Right forelimb (tissue), 1 donor: ENCODE data around the gene ZNF813.
"Not testable (repeated sequence)": the region's sequence is repeated elsewhere in the genome, so short reads cannot be mapped to it uniquely, and the experiment has no call there.

Experiments
- DNase-seq: peaks from one replicate; pipeline ENCODE4 v3.0.0-alpha.2; 2018

The ZNF813 gene

DNA sequence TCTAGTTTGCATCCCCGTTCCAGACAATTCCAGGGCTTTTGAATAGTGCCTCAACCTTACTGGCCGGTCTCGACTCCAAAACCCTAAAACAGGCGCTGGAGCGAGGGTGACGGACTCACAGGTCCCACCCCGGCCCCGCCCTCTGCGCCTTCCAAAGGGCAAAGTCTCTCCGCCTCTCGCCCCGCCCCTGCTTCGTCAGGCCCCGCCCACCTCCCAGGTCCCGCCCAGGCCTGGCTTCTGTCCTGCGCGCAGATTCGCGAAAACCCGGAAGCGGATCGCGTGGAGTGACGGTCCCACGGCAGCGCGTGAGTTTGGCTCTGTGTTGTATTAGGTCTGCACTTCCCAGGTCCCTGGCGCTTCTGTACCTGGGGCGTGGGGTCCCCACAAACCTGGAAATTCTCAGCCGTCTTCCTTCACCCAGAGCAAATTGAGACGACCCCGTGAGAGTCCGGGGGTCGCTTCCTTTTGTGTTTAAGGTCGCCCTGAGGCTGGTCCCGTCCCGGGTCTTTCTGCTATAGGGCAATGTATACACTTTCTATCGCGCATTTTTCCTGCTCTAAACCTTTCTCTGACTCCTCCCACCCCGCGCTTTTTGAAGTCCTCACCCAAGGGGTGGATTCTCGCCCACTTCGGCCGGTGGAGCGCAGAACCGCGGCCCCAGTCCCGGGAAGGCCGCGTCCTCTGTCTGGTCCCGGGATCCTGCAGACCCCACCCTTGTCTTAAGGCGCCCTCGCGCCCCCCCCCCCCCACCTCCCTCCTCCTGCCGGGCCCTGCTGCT is at the start of gene ZNF813:
ZNF813 (plus strand) TSS at position 249 of the 778 bp plus-strand sequence. CDS start 16,090 bp downstream, outside the sequence.
- DNase-seq, result peak; percentile 93

DNA sequence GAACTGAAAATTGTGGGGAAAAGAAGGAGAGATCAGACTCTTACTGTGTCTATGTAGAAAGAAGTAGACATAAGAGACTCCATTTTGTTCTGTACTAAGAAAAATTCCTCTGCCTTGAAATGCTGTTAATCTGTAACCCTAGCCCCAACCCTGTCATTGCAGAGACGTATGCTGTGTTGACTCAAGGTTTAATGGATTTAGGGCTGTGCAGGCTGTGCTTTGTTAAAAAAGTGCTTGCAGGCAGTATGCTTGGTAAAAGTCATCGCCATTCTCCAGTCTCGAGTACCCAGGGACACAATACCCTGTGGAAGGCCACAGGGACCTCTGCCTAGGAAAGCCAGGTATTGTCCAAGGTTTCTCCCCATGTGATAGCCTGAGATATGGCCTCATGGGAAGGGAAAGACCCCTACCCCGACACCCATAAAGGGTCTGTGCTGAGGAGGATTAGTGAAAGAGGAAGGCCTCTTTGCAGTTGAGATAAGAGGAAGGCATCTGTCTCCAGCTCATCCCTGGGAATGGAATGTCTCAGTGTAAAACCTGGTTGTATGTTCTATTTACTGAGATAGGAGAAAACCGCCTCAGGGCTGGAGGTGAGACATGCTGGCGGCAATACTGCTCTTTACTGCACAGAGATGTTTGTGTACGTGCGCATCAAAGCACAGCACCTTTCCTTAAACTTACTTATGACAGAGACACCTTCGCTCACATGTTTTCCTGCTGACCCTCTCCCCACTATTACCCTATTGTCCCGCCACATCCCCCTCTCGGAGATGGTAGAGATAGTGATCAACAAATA is 46.8 kb upstream of the ZNF813 start:
- DNase-seq, result not testable (repeated sequence)

DNA sequence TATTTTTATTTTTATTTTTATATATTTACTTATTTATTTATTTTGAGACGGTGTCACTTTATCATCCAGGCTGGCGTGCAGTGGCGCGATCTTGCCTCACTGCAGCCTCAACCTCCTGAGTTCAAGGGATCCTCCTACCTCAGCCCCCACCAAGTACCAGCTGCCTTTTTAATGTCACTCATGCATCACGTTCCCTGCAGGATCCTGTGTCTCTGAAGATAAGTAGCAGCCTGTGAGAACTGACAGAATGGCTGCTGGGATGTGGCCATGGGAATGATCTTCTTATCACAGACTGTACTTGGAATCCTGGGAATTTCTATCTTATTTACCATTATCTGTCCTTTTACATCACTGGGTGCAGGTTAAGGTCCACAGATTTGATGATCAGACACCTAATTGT is 45.0 kb upstream of the ZNF813 start:
- no peak for DNase-seq

DNA sequence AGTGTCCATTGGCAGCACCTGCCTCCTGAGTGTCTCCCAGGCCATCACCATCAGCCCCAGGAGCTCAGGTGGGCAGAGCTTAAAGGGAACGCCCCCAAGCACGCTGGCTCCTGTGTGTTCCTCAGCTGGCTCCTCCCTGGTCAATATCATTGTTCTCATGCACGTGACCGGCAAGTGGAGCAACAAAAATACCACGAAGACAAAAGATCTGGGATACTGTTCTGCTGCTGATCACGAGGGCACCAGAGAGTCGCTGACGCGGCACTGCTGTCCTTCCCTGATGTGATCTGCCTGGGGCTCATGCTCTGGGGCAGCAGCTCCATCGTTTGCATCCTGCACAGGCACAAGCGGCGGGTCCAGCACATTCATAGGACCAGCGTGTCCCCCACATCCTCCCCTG is 44.5 kb upstream of the ZNF813 start:
- not testable (repeated sequence) for DNase-seq

DNA sequence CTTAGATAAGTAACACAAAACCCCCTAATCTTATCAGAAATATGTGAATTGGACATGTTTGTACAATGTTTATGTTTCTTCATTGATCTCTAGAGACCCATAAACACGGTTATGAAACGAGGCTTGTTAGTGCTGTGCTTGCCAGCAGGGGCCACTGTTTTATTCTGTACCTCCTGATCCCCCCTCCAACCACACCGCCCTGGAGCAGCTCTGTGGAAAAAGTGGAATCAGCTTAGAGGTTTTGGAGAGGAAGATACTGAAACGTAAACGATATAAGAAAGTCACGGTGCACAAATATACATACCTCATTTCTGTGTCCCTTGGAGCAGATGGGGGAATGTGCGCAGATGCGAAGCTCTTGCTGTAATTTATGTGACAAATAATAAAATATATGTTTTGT is 43.9 kb upstream of the ZNF813 start:
- DNase-seq, result not testable (repeated sequence)

DNA sequence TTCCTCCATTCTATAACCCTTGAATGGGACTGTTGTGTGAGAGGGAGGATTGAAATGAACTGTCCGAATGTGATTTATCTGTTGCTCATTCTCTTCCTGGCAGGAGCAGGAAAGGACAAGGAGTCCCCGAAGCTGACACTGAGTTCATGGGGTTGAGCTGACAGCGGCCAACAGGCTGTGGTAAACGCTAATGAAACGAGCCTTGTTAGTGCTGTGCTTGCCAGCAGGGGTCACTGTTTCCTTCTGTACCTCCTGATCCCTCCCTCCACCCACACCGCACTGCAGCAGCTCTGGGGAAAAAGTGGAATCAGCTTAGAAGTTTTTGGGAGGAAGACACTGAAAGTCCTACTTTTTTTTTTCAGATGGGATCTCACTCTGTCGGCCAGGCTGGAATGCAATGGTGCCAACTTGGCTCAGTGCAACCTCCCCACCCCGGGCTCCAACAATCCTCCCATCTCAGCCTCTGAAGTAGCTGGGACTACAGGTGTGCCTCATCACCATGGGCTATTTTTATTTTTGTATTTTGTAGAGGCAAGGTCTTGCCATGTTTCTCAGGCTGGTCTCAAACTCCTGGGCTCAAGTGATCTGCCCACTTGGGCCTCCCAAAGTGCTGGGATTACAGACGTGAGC is 42.5 kb upstream of the ZNF813 start:
- DNase-seq, result peak; percentile 67

DNA sequence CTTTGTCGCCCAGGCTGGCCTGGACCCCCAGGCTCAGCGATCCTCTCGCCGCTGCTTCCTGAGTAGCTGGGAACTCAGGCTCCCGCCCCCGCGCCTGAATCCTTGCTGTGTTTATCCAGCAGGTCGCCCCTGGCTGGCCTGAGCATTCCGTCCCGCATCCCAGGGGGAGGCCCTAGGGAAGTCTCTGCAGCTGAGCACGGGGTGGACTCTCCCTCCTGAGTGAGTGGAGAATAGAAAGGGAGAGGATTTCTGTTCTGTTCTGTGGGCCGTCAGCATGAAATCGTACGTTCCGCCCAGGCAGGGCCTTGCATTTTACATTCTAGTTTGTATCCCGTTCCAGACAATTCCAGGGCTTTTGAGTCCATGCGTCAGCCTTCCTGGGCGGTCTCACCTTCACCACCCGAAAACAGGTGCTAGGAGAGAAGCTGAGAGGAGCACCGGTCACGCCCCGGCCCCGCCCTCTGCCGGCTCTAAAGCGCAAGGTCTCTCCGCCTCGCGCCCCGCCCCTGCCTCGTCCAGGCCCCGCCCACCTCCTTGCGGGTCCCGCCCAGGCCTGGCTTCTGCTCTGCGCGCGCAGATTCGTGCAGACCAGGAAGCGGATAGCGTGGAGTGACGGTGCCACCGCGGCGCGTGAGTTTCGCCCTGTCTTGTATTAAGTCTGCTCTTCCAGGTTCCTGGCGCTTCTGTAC is 36.0 kb upstream of the ZNF813 start, which contains the start of gene ZNF761:
ZNF761 (plus strand) TSS at position 586 of the 689 bp plus-strand sequence. CDS start 15,285 bp downstream, outside the sequence.
- DNase-seq, result peak; percentile 96

DNA sequence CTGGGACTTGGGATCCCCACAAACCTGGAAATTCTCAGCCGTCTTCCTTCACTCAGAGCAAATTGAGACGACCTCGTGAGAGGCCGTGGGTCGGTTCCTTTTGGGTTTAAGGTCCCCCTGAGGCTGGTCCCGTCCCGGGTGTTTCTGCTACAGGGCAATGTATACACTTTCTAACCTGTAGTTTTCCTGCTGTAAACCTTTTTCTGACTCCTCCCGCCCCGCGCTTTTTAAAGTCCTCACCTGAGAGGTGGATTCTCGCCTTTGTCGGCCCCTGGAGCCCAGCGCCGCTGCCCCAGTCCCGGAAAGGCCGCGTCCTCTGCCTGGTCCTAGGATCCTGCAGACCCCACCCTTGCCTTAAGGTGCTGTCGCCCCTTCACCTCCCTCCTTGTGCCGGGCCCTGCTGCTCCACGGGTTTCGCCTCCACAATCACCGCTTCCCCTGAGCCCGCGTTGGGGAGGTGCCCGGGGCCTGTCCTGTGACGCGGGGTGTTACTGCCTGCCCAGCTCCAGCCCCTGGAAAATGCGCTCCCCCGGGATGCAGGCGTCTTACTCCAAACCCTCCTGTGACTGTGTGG is 35.4 kb upstream of the ZNF813 start:
- DNase-seq, result peak; percentile 50

DNA sequence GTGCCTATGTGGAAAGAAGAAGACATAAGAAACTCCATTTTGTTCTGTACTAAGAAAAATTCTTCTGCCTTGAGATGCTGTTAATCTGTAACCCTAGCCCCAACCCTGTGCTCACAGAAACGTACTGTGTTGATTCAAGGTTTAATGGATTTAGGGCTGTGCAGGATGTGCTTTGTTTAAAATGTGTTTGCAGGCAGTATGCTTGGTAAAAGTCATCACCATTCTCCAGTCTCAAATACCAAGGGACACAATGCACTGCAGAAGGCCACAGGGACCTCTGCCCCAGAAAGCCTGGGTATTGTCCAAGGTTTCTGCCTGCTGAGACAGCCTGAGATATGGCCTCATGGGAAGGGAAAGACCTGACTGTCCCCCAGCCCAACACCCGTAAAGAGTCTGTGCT is 23.7 kb upstream of the ZNF813 start:
- DNase-seq, result not testable (repeated sequence)

DNA sequence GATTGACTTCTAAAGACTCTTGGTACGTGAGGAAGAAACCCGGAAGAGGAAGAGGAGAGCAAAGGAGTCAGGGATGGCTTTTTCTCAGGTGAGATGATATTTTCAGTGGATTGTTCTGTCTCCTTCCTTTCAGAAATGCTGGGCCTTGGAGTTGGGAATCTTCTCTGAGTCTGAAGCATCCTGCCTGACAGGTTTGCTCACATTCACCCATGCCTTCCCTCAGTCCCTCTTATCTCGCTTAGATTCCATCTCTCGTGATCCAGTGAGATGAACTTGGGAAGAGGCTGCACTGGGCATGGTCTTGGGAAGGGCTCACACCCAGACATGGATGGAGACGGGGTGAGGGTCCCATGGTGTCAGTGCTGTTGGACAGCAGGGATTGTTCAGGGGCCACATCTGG is 20.3 kb upstream of the ZNF813 start:
- not testable (repeated sequence) for DNase-seq

DNA sequence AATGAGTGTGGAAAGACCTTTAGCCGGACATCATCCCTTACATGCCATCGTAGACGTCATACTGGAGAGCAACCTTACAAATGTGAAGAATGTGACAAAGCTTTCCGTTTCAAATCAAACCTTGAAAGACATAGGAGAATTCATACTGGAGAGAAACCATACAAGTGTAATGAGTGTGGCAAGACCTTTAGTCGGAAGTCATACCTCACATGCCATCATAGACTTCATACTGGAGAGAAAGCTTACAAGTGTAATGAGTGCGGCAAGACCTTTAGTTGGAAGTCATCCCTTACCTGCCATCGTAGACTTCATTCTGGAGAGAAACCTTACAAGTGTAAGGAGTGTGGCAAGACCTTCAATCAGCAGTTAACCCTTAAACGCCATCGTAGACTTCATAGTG is 11.7 kb upstream of the ZNF813 start:
- no peak for DNase-seq

DNA sequence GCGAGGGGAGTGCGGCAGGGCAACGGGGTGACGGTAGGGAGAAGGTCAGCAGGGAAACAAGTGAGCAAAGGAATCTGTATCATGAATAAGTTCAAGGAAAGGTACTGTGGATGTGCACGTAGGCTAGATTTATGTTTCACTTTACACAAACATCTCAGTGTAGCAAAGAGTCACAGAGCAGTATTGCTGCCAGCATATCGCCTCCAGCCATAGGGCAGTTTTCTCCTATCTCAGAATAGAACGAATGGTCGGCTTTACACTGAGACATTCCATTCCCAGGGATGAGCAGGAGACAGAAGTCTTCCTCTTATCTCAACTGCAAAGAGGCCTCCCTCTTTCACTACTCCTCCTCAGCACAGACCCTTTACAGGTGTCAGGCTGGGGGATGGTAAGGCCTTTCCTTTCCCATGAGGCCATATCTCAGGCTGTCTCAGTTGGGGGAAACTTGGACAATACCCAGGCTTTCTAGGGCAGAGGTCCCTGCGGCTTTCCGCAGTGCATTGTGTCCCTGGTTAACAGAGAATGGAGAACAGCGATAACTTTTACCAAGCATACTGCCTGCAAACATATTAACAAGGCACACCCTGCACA is 7.3 kb upstream of the ZNF813 start:
- DNase-seq, result not testable (repeated sequence)

DNA sequence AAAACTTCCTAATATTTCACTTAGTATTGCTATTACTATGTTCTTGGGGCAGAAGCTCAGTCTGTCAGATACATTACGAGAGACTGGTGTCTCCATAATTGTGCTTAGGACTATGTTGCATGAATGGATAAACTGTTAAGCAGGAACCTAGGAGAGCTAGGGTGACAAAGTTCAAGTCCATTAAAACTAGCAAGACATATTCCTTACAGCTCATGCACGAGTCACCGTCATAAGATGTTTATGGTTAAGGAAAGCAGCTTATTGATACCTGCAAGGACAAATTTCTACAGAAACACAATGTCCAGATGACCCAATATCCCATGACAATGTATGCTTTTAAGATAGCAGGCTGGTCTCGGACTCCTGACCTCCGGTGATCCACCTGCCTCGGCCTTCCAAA is 5.7 kb upstream of the ZNF813 start:
- no peak for DNase-seq

DNA sequence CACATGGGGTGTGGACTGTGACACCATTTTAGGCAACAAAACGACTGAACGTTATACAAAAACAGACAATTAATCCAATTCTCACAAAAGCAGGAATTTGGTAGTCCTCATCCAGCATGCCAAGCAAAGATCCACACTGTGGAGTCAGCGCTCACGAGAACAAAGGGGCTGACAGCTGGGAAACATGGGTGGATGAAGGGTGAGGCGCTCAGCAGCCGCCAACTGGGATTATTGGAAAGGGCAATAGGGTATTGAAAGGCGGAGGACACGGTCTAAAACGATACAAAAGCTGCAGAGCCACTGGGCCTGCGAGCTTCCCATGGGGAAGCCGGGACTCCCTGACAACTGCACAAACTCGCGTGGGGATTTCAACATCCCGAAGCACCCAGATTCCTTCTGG is 4.7 kb upstream of the ZNF813 start:
- DNase-seq, result no peak

DNA sequence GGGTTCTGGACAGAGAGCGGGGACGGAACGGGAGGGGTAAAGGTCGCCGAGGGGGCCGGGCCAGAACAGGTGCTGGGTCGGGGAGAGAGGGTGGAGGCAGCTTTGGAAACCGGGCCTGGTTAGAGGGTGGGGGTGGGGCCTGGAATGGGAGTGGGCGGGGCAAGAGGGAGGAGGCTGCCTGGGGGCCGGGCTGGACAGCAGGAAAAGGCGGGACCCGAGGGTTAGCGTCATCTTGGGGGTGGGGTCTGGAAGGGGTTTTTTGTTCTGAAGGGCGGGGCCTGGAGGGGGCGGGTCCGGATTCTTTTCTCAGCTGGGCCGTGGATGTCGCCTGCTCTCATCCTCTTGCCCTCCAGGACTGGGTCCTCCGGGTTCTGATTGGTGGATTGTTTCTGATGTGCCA is 4.3 kb upstream of the ZNF813 start:
- DNase-seq, result peak; percentile 43

DNA sequence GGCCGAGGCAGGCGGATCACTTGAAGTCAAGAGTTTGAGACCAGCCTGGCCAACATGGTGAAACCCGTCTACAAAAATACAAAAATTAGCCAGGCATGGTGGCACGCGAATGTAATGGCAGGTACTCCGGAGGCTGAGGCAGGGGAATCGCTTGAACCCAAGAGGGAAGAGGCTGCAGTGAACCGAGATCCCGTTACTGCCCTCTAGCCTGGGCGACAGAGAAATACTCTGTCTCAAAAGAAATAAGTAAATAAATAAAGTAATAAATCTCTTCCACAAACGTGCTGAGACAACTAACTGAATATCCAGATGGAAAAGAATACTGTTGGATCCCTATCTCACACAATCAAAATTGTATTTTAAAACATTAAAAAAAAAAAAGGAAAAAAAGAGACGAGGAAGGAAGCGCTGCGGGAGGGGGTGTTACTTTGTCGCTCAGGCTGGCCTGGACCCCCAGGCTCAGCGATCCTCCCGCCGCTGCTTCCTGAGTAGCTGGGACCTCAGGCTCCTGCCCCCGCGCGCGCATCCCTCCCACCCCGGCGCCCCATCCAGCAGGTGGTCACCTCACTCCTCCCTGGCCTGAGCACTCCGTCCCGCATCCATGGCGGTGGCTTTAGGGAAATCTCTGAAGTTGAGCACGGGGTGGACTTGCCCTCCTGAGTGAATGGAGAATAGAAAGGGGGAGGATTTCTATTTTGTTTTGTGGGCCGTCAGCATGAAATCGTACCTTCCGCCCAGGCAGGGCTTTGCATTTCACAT is 628 bp upstream of the ZNF813 start:
- no peak for DNase-seq

DNA sequence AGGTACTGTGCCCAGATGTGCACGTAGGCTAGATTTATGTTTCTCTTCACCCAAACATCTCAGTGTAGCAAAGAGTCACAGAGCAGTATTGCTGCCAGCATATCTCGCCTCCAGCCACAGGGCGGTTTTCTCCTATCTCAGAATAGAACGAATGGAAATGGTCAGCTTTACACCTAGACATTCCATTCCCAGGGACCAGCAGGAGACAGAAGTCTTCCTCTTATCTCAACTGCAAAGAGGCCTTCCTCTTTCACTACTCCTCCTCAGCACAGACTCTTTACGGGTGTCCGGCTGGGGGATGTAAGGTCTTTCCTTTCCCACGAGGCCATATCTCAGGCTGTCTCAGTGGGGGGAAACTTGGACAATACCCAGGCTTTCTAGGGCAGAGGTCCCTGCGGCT is 1.1 kb downstream of the ZNF813 start:
- not testable (repeated sequence) for DNase-seq

DNA sequence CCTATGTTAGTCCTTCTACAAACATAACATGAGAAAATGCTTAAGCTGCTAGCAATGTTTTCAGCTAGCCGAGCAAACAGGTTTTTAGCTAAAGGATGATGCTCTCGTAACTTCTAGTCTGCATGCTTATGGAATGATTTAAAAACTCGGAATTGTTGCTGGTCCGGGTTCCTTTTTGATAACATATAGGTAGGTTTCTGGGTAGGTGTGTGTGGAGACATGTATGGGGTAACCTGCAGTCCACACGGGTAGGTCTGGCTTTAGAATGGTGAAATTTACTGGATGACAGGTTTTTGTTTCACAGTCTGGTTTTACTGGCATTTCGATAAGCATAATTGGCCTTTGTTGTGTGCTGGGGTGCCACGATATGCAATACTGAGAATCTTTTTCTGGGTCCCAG is 4.4 kb downstream of the ZNF813 start:
- DNase-seq, result no peak

DNA sequence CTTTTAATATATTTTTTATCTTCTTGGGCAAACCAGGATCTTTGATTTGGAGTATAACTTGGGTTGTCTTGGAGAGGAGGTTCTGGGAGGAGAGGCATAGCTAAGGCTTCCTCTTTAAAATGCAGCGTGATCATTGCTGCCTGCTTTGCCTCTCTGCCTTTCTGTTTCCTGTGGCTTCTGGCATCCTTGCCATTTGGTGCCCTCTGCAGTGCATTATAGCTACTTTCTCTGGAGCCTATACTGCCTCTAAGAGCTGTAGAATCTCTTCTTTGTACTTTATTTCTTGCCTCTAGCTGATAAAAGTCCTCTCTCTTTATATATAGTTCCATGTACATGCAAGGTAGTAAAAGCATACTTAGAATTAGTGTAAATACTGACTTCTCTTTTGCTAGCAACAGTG is 7.3 kb downstream of the ZNF813 start:
- not testable (repeated sequence) for DNase-seq

DNA sequence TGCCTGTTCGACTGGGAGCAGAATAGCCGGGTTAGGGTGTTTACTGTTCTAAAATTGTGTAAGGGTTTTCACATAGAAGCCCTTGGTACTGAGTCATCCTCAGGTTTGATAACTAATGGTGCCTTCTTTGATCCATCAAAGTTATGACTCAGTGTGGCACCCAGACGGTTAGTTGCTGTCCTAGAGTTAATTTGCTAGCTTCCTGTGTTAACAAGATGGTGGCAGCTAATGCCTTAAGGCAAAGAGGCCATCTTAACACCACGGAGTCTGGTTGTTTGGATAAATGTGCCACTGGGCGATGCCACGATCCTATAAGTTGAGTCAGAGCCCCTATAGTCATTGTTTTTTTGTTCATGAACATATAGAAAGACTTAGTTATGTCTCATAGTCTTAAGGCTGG is 7.9 kb downstream of the ZNF813 start:
- DNase-seq, result not testable (repeated sequence)

DNA sequence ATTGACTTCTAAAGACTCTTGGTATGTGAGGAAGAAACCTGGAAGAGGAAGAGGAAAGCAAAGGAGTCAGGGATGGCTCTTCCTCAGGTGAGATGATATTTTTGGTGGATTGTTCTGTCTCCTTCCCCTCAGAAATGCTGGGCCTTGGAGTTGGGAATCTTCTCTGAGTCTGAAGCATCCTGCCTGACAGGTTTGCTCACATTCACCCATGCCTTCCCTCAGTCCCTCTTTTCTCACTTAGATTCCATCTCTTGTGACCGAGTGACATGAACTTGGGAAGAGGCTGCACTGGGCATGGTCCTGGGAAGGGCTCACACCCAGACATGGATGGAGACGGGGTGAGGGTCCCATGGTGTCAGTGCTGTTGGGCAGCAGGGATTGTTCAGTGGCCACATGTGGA is 16.2 kb downstream of the ZNF813 start:
- DNase-seq, result not testable (repeated sequence)
